ENCODE data around the gene KLHL28.
"Not testable (repeated sequence)": the region's sequence is repeated elsewhere in the genome, so short reads cannot be mapped to it uniquely, and the experiment has no call there.

KLHL28 gene

DNA sequence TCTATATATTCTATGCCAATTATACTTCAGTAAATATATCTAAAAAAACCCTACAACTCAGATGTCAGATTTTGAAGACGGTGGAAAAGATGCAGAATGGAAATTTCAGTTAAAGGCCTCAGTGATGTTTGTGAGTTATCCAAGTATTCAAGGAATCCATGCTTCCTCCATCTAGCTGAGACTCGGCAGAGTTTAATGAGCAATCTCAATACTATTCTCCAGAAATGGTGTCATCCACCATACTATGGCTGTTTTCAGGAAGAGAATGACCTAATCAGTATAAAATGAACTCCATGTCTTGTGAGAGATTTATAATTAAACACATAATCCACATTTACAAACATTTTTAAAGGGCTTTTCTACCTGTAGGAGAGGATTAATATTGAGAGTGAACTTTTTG, 66.0 kb downstream of the KLHL28 start:
- no peak for ATAC-seq
- no peak for TF ChIP-seq RARB (CRISPR knock-in tag; IDR thresholded peaks at IDR 0.05)
- no peak for TF ChIP-seq ISL1 (CRISPR knock-in tag; IDR thresholded peaks at IDR 0.05)
- TF ChIP-seq, protein P1, sequence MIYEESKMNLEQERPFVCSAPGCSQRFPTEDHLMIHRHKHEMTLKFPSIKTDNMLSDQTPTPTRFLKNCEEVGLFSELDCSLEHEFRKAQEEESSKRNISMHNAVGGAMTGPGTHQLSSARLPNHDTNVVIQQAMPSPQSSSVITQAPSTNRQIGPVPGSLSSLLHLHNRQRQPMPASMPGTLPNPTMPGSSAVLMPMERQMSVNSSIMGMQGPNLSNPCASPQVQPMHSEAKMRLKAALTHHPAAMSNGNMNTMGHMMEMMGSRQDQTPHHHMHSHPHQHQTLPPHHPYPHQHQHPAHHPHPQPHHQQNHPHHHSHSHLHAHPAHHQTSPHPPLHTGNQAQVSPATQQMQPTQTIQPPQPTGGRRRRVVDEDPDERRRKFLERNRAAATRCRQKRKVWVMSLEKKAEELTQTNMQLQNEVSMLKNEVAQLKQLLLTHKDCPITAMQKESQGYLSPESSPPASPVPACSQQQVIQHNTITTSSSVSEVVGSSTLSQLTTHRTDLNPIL (CRISPR knock-in tag; IDR thresholded peaks at IDR 0.05; ENCODE audit: low read depth), result no peak
- TF ChIP-seq CSDC2 (CRISPR knock-in tag; IDR thresholded peaks at IDR 0.05), result no peak
- TF ChIP-seq BACH2 (CRISPR knock-in tag; IDR thresholded peaks at IDR 0.05; ENCODE audit: borderline replicate concordance), result no peak
- TF ChIP-seq ESRRG (CRISPR knock-in tag; IDR thresholded peaks at IDR 0.05), result no peak
- no peak for TF ChIP-seq ZC3H10 (CRISPR knock-in tag; IDR thresholded peaks at IDR 0.05)
- TF ChIP-seq, protein P2, sequence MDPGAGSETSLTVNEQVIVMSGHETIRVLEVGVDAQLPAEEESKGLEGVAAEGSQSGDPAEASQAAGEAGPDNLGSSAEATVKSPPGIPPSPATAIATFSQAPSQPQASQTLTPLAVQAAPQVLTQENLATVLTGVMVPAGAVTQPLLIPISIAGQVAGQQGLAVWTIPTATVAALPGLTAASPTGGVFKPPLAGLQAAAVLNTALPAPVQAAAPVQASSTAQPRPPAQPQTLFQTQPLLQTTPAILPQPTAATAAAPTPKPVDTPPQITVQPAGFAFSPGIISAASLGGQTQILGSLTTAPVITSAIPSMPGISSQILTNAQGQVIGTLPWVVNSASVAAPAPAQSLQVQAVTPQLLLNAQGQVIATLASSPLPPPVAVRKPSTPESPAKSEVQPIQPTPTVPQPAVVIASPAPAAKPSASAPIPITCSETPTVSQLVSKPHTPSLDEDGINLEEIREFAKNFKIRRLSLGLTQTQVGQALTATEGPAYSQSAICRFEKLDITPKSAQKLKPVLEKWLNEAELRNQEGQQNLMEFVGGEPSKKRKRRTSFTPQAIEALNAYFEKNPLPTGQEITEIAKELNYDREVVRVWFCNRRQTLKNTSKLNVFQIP (CRISPR knock-in tag; IDR thresholded peaks at IDR 0.05; ENCODE audit: borderline replicate concordance, low read depth), result no peak
- TF ChIP-seq ARNTL (CRISPR knock-in tag; IDR thresholded peaks at IDR 0.05; ENCODE audit: borderline replicate concordance, low read depth), result no peak
- TF ChIP-seq ZFP30 (CRISPR knock-in tag; IDR thresholded peaks at IDR 0.05), result no peak
- no peak for TF ChIP-seq PPARA (CRISPR knock-in tag; IDR thresholded peaks at IDR 0.05; ENCODE audit: borderline replicate concordance)
- TF ChIP-seq, protein P3, sequence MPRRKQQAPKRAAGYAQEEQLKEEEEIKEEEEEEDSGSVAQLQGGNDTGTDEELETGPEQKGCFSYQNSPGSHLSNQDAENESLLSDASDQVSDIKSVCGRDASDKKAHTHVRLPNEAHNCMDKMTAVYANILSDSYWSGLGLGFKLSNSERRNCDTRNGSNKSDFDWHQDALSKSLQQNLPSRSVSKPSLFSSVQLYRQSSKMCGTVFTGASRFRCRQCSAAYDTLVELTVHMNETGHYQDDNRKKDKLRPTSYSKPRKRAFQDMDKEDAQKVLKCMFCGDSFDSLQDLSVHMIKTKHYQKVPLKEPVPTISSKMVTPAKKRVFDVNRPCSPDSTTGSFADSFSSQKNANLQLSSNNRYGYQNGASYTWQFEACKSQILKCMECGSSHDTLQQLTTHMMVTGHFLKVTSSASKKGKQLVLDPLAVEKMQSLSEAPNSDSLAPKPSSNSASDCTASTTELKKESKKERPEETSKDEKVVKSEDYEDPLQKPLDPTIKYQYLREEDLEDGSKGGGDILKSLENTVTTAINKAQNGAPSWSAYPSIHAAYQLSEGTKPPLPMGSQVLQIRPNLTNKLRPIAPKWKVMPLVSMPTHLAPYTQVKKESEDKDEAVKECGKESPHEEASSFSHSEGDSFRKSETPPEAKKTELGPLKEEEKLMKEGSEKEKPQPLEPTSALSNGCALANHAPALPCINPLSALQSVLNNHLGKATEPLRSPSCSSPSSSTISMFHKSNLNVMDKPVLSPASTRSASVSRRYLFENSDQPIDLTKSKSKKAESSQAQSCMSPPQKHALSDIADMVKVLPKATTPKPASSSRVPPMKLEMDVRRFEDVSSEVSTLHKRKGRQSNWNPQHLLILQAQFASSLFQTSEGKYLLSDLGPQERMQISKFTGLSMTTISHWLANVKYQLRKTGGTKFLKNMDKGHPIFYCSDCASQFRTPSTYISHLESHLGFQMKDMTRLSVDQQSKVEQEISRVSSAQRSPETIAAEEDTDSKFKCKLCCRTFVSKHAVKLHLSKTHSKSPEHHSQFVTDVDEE (CRISPR knock-in tag; IDR thresholded peaks at IDR 0.05), result no peak
- TF ChIP-seq TCF4 (CRISPR knock-in tag; IDR thresholded peaks at IDR 0.05; ENCODE audit: borderline replicate concordance), result no peak

DNA sequence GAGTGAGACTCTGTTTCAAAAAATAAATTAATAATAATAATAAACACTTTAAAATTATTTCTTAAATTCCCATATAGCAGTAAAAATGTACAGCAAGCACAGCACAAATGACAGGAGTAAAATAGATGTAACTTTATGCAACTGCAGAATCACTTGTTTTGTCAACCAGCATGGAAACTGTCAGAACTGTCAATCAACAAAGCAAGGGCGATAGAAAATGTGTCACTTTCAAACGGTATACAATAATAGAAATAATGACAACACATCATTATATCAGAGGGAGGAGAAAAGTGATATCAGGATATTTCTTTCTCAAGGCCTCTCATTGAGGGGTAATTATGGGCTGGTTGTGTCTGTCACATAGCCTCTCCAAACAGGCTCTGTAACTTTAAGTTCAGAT, 68.2 kb downstream of the KLHL28 start:
- no peak for ATAC-seq
- TF ChIP-seq ESRRG (CRISPR knock-in tag; IDR thresholded peaks at IDR 0.05), result no peak
- no peak for TF ChIP-seq ZNF565 (CRISPR knock-in tag; conservative IDR thresholded peaks at IDR 0.05; ENCODE audit: low read depth)
- TF ChIP-seq ZFP30 (CRISPR knock-in tag; IDR thresholded peaks at IDR 0.05), result no peak
- no peak for TF ChIP-seq ISL1 (CRISPR knock-in tag; IDR thresholded peaks at IDR 0.05)
- no peak for TF ChIP-seq ZNF70 (CRISPR knock-in tag; IDR thresholded peaks at IDR 0.05)
- TF ChIP-seq SNAI2 (CRISPR knock-in tag; IDR thresholded peaks at IDR 0.05), result no peak
- no peak for TF ChIP-seq OSR1 (CRISPR knock-in tag; IDR thresholded peaks at IDR 0.05)
- TF ChIP-seq, protein P2 (CRISPR knock-in tag; IDR thresholded peaks at IDR 0.05; ENCODE audit: borderline replicate concordance, low read depth), result no peak
- TF ChIP-seq, protein P1 (CRISPR knock-in tag; IDR thresholded peaks at IDR 0.05; ENCODE audit: low read depth), result no peak
- TF ChIP-seq RARB (CRISPR knock-in tag; IDR thresholded peaks at IDR 0.05), result no peak
- TF ChIP-seq, protein P4, sequence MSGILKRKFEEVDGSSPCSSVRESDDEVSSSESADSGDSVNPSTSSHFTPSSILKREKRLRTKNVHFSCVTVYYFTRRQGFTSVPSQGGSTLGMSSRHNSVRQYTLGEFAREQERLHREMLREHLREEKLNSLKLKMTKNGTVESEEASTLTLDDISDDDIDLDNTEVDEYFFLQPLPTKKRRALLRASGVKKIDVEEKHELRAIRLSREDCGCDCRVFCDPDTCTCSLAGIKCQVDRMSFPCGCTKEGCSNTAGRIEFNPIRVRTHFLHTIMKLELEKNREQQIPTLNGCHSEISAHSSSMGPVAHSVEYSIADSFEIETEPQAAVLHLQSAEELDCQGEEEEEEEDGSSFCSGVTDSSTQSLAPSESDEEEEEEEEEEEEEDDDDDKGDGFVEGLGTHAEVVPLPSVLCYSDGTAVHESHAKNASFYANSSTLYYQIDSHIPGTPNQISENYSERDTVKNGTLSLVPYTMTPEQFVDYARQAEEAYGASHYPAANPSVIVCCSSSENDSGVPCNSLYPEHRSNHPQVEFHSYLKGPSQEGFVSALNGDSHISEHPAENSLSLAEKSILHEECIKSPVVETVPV (CRISPR knock-in tag; IDR thresholded peaks at IDR 0.05), result no peak
- TF ChIP-seq, protein P3 (CRISPR knock-in tag; IDR thresholded peaks at IDR 0.05), result no peak
- TF ChIP-seq ZFP3 (CRISPR knock-in tag; IDR thresholded peaks at IDR 0.05), result no peak
- no peak for TF ChIP-seq BACH2 (CRISPR knock-in tag; IDR thresholded peaks at IDR 0.05; ENCODE audit: borderline replicate concordance)
- no peak for TF ChIP-seq ARNTL (CRISPR knock-in tag; IDR thresholded peaks at IDR 0.05; ENCODE audit: borderline replicate concordance, low read depth)
- no peak for TF ChIP-seq ZC3H10 (CRISPR knock-in tag; IDR thresholded peaks at IDR 0.05)
- TF ChIP-seq PPARA (CRISPR knock-in tag; IDR thresholded peaks at IDR 0.05; ENCODE audit: borderline replicate concordance), result no peak
- no peak for TF ChIP-seq TOX (CRISPR knock-in tag; IDR thresholded peaks at IDR 0.05; ENCODE audit: borderline replicate concordance)
- no peak for TF ChIP-seq ZNF8 (CRISPR knock-in tag; IDR thresholded peaks at IDR 0.05)

DNA sequence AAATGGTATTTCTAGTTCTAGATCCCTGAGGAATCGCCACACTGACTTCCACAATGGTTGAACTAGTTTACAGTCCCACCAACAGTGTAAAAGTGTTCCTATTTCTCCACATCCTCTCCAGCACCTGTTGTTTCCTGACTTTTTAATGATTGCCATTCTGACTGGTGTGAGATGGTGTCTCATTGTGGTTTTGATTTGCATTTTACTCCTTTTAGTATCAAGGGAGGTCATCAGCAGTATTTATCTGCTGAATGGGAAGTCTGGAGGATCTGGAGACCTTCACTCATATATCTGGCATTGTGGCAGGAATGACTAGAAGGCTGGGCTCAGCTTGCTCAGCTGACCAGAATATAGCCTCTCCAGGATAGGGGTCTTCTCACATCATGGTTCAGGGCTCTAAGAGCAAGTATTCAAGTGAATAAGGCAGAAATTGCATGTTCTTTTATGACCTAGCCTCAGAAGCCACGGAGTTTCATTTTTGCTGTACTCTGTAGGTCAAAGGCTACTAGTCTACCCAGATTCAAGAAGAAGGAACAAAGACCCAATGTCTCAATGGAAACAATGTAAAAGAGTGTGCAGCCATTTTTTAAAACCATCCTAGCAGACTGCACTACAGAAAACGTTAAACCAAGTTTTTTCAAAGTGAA, 69.9 kb downstream of the KLHL28 start:
- ATAC-seq, result not testable (repeated sequence)

Measured in SK-N-SH treated with all-trans-retinoic acid at 6 μM for 48 hours (cell line).